SU-DHL-6 (cell line): Measurements from ENCODE around the gene PPARD.

Source experiments
- EZH2phosphoT487 ChIP-seq: fragments of 200-600 bp; sonication (generic), shearing (Covaris generic); conservative IDR thresholded peaks from 2 replicates; pipeline ENCODE4 v1.6.1; 2018; ENCODE audit warnings: mild to moderate bottlenecking, antibody characterized with exemption, low read length, moderate library complexity, mixed read lengths
- TF ChIP-seq, protein P1 (sequence below): fragments of 200-600 bp; sonication (generic); IDR thresholded peaks from one replicate; pipeline ENCODE4 v1.5.1; 2017; ENCODE audit warnings: antibody characterized with exemption, mild to moderate bottlenecking, low read length, moderate library complexity; ENCODE audit not compliant: insufficient read depth, poor library complexity, severe bottlenecking

- TF ChIP-seq, protein P1, sequence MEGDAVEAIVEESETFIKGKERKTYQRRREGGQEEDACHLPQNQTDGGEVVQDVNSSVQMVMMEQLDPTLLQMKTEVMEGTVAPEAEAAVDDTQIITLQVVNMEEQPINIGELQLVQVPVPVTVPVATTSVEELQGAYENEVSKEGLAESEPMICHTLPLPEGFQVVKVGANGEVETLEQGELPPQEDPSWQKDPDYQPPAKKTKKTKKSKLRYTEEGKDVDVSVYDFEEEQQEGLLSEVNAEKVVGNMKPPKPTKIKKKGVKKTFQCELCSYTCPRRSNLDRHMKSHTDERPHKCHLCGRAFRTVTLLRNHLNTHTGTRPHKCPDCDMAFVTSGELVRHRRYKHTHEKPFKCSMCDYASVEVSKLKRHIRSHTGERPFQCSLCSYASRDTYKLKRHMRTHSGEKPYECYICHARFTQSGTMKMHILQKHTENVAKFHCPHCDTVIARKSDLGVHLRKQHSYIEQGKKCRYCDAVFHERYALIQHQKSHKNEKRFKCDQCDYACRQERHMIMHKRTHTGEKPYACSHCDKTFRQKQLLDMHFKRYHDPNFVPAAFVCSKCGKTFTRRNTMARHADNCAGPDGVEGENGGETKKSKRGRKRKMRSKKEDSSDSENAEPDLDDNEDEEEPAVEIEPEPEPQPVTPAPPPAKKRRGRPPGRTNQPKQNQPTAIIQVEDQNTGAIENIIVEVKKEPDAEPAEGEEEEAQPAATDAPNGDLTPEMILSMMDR: no peak
- TF ChIP-seq EZH2phosphoT487: no peak
Measured at GRCh38 chr6:35474131-35474941, 132.0 kb downstream of the PPARD start.
